B cell (primary cell): Measurements from ENCODE around the gene MSH6. TPM values are rescaled to one million over a fixed set of nuclear protein-coding genes. Genes with fewer than 3 reads are reported as not detected.

Experiments
- ATAC-seq: fragments of 200-7000 bp; cut with Tn5 transposase; one replicate; pipeline ENCODE4 v1.10.0; 2021; ENCODE audit warnings: low read depth, mild to moderate bottlenecking, moderate number of reproducible peaks, moderate library complexity
- CTCF ChIA-PET: fragments of 350-600 bp; sonication (Branson Sonifier 250); formaldehyde crosslinking; loops from one replicate; lab custom pipeline; 2021; ENCODE audit warnings: antibody characterized with exemption, inconsistent platforms; lab: Charles Lee
- POLR2A ChIA-PET: fragments of 350-600 bp; sonication (Branson Sonifier 250); formaldehyde crosslinking; loops from one replicate; lab custom pipeline; 2021; ENCODE audit warnings: antibody characterized with exemption; lab: Charles Lee
- DNase-seq: peaks from one replicate; pipeline ENCODE4 v3.0.0; 2013
- H2AFZ ChIP-seq: 2 replicates; pipeline ENCODE4 v1.6.1; 2012; ENCODE audit warnings: mild to moderate bottlenecking, low read depth, low read length; ENCODE audit not compliant: insufficient read depth, poor library complexity, severe bottlenecking
- H3K27ac ChIP-seq, 2 donors: 1 replicate in 1 of 2; 2 replicates in 1 of 2; pipeline ENCODE4 v1.5.1; 2012 to 2013; ENCODE audit warnings: low read length in 2 of 2, mild to moderate bottlenecking in 2 of 2, moderate library complexity in 1 of 2
- H3K27me3 ChIP-seq, 4 experiments: fragments of 200-600 bp in 1 of 4; sonication (generic) in 1 of 4; replicated peaks in 1 of 4; 1 replicate in 2 of 4; 2 replicates in 2 of 4; pipeline versions ENCODE4 v1.6.1 to v1.7.0; 2013 to 2016; ENCODE audit warnings: low read length in 3 of 4, mild to moderate bottlenecking in 2 of 4, mixed read lengths in 1 of 4, moderate library complexity in 1 of 4; ENCODE audit not compliant: insufficient read depth in 4 of 4, control insufficient read depth in 3 of 4; ENCODE audit errors: control extremely low read depth in 1 of 4
- H3K36me3 ChIP-seq, 2 experiments: replicated peaks in 1 of 2; 1 replicate in 1 of 2; 2 replicates in 1 of 2; pipeline versions ENCODE4 v1.6.1 to v1.7.1; 2013; ENCODE audit warnings: low read length in 1 of 2; ENCODE audit not compliant: insufficient read depth in 2 of 2, control insufficient read depth in 1 of 2; ENCODE audit errors: control extremely low read depth in 1 of 2, extremely low read depth in 1 of 2
- H3K4me1 ChIP-seq, 2 donors: fragments of 200-600 bp in 1 of 2; sonication (generic) in 1 of 2; 1 replicate in 1 of 2; 2 replicates in 1 of 2; pipeline versions ENCODE4 v1.5.1 to v1.6.1; 2013 to 2017; ENCODE audit warnings: low read length in 2 of 2; ENCODE audit not compliant: control insufficient read depth in 2 of 2, insufficient read depth in 2 of 2
- H3K4me2 ChIP-seq: replicated peaks from 2 replicates; pipeline ENCODE3; 2012; ENCODE audit warnings: mild to moderate bottlenecking, low read depth, low read length; ENCODE audit not compliant: poor library complexity, severe bottlenecking
- H3K4me3 ChIP-seq, 5 experiments: fragments of 200-600 bp in 1 of 5; sonication (generic) in 1 of 5; 1 replicate in 3 of 5; 2 replicates in 2 of 5; pipeline versions ENCODE4 v1.5.1 to v1.7.0; 2011 to 2016; ENCODE audit warnings: low read length in 4 of 5, mild to moderate bottlenecking in 4 of 5, low read depth in 2 of 5, control low read depth in 1 of 5, moderate library complexity in 1 of 5; ENCODE audit not compliant: insufficient read depth in 1 of 5; ENCODE audit errors: control extremely low read depth in 1 of 5, extremely low read depth in 1 of 5
- H3K79me2 ChIP-seq: fragments of 200-600 bp; sonication (generic); one replicate; pipeline ENCODE4 v1.6.0; 2016; ENCODE audit warnings: low read length; ENCODE audit not compliant: control insufficient read depth, insufficient read depth
- H3K9ac ChIP-seq: fragments of 200-600 bp; sonication (generic); 2 replicates; pipeline ENCODE4 v1.6.1; 2017; ENCODE audit warnings: mild to moderate bottlenecking, low read length, moderate library complexity
- H3K9me3 ChIP-seq, 3 donors: one replicate each; pipeline versions ENCODE4 v1.6.1 to v1.7.1; 2013; ENCODE audit warnings: low read length in 2 of 3; ENCODE audit not compliant: control insufficient read depth in 2 of 3, insufficient read depth in 1 of 3; ENCODE audit errors: control extremely low read depth in 1 of 3
- H4K20me1 ChIP-seq: 2 replicates; pipeline ENCODE4 v1.6.0; 2012; ENCODE audit warnings: mild to moderate bottlenecking, low read length; ENCODE audit not compliant: insufficient read depth, control insufficient read depth, poor library complexity, severe bottlenecking
- H3K27ac Mint-ChIP-seq: one replicate; pipeline ENCODE4 v1.8.0; 2021; ENCODE audit warnings: mixed read lengths
- H3K27me3 Mint-ChIP-seq: one replicate; pipeline ENCODE4 v1.8.0; 2021; ENCODE audit warnings: mixed read lengths
- H3K4me1 Mint-ChIP-seq: one replicate; pipeline ENCODE4 v1.8.0; 2021; ENCODE audit warnings: mixed read lengths
- H3K4me3 Mint-ChIP-seq: one replicate; pipeline ENCODE4 v1.8.0; 2021; ENCODE audit warnings: mixed read lengths
- H3K9me3 Mint-ChIP-seq: one replicate; pipeline ENCODE4 v1.8.0; 2022; ENCODE audit warnings: mixed read lengths; ENCODE audit not compliant: insufficient read depth
- CTCF ChIP-seq: fragments of 200-600 bp; IDR thresholded peaks from one replicate; pipeline ENCODE4 v1.8.0; 2022; ENCODE audit warnings: antibody characterized with exemption, mild to moderate bottlenecking
- EZH2 ChIP-seq: IDR thresholded peaks from 2 replicates; pipeline ENCODE4 v1.6.1; 2012; ENCODE audit warnings: borderline replicate concordance, low read depth, mild to moderate bottlenecking, moderate library complexity, low read length; ENCODE audit not compliant: insufficient read depth, poor library complexity, severe bottlenecking
- WGBS: methylation state at CpG from one replicate; pipeline ENCODE4 v1.1.5; 2013; ENCODE audit warnings: missing lambda C conversion rate; ENCODE audit not compliant: insufficient coverage; 5-methylcytosine and 5-hydroxymethylcytosine counted together
- intact Hi-C: fragments of 100-400 bp; cut with micrococcal nuclease; formaldehyde crosslinking; loops from one replicate; pipeline ENCODE4 v1.10.0; 2022
- polyA plus RNA-seq: library from polyadenylated mRNA; depleted of rRNA; stranded (reverse); fragments of >200 nt; gene quantifications from 2 replicates; pipeline ENCODE4 v1.2.3, GENCODE V29; 2012
- total RNA-seq, 2 donors: library from RNA; stranded (reverse); fragments of 120-200 nt in 1 of 2; gene quantifications; 1 replicate in 1 of 2; 2 replicates in 1 of 2; pipeline versions ENCODE4 v1.2.3 to v1.2.4, GENCODE V29; 2013 to 2022

The MSH6 gene
- total and polyA plus RNA-seq, 2 donors (not counting 1 experiment from before 2014, with no cell fraction given): 6.8 to 43.9 TPM

DNA sequence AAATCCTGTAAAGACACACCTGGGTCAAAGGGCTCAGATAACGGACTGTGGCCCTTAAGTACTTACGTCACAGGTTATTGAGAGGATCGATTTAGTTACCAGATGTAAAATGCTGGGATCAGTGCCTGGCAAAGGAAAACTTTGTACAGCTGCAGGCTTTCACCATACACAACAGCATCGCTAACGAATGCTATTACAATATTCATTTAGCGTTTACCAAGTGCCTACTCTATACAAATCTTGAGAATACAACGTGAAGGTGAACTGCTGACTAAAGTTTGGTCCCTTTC, 619 bp upstream of the MSH6 start:
- H3K4me3 Mint-ChIP-seq: peak overlapping the region; percentile 95
- Histone ChIP-seq H4K20me1 (peaks cover 29% of the 10 kb centered on the region), H3K27me3 (no peaks in the 10 kb centered on the region), H3K79me2 (peaks cover 34% of the 10 kb centered on the region), H3K4me3 (peak overlapping the region; percentile 80 to 98 (median 94)), H3K27ac (peak overlapping the region; percentile 72 to 85), H3K4me1 (peaks cover 14 to 26% of the 10 kb centered on the region in 2 donors), H3K36me3 (no peaks in the 10 kb centered on the region), H3K9me3 (peaks cover 0 to 11% (median 0%) of the 10 kb centered on the region in 3 donors), H2AFZ (peak overlapping the region; percentile 97), H3K4me2 (peak overlapping the region; percentile 97), H3K9ac (peak overlapping the region; percentile 97)
- CTCF ChIA-PET: interaction anchor here (0.6 to 5.0 kb wide), 4 partner anchors 15 to 138 kb away, joined by 3 to 25 read pairs (median 3); no protein-coding TSS in a partner anchor
- no peak for ATAC-seq
- H3K4me1 Mint-ChIP-seq: peaks cover 18% of the 10 kb centered on the region
- 3% methylated on average over 4 of the region's 7 CpGs for WGBS
- no peaks in the 10 kb centered on the region for H3K9me3 Mint-ChIP-seq
- no peak for TF ChIP-seq EZH2
- no peak for TF ChIP-seq CTCF
- intact Hi-C loops: loop anchor here (1.0 to 10.0 kb wide), 4 partner anchors 58 to 868 kb away; partner anchors contain the start of genes FBXO11, MCFD2 and MSH2
- no peak for DNase-seq
- no peaks in the 10 kb centered on the region for H3K27me3 Mint-ChIP-seq
- H3K27ac Mint-ChIP-seq: peak overlapping the region; percentile 87
- POLR2A ChIA-PET: interaction anchor here (0.5 to 0.6 kb wide), 3 partner anchors 51 to 461 kb away, joined by 3 to 5 read pairs (median 4); no protein-coding TSS in a partner anchor
